Epithelial cell of esophagus (primary cell): ENCODE results near the gene UGT1A8.

Source experiments
- DNase-seq: peaks from one replicate; pipeline ENCODE4 v3.0.0; 2010; ENCODE audit warnings: low read depth
- H3K4me3 ChIP-seq: 2 replicates; pipeline ENCODE4 v1.5.1; 2011; ENCODE audit warnings: mild to moderate bottlenecking, low read length, control low read depth
- TF ChIP-seq, protein P1 (sequence below): IDR thresholded peaks from 2 replicates; pipeline ENCODE4 v1.5.1; 2011; ENCODE audit warnings: low read depth, mild to moderate bottlenecking, low read length, control low read depth, inconsistent platforms; ENCODE audit not compliant: insufficient read depth; ENCODE audit errors: missing control alignments

Gene UGT1A8

DNA sequence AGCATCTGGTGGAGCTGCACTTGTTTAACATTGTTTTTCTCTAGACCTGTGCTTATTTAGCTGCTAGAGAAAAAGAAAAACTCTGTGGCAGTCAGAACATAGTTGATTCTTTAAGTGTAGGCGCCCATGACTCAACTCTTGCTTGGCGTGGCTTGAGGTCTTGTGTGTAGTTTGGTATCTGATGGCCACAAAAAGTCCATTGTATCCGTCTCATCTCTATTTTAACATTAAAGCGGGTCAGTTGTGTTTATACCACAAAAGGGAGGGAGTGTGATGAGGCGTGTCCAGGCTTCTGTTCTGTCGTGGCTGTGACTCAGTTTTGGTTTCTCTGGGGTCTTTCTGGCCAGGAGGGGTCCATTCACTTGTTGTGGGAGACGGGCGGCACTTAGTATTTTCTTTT is 24.2 kb upstream of the UGT1A8 start:
- TF ChIP-seq, protein P1, sequence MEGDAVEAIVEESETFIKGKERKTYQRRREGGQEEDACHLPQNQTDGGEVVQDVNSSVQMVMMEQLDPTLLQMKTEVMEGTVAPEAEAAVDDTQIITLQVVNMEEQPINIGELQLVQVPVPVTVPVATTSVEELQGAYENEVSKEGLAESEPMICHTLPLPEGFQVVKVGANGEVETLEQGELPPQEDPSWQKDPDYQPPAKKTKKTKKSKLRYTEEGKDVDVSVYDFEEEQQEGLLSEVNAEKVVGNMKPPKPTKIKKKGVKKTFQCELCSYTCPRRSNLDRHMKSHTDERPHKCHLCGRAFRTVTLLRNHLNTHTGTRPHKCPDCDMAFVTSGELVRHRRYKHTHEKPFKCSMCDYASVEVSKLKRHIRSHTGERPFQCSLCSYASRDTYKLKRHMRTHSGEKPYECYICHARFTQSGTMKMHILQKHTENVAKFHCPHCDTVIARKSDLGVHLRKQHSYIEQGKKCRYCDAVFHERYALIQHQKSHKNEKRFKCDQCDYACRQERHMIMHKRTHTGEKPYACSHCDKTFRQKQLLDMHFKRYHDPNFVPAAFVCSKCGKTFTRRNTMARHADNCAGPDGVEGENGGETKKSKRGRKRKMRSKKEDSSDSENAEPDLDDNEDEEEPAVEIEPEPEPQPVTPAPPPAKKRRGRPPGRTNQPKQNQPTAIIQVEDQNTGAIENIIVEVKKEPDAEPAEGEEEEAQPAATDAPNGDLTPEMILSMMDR = no peak
- DNase-seq = no peak
- no peak overlapping the region for H3K4me3 ChIP-seq

DNA sequence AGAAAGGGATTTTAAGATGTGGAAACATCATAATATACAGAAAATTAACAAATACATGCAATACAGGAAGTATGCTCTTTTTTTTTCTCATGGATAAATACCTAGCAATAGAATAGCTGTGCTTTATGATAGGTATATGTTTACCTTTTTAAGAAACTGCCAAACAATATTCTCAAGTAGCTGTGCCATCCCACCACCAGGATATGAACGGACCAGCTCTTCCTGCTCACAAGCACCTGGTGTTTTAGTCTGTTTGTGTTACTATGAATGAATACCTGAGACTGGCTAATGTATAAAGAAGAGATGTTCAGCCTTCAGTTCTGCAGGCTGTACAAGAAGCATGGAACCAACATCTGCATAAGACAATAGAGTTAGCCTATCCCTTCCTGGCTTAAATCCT is 19.9 kb upstream of the UGT1A8 start:
- no peak for DNase-seq
- TF ChIP-seq, protein P1 = no peak

DNA sequence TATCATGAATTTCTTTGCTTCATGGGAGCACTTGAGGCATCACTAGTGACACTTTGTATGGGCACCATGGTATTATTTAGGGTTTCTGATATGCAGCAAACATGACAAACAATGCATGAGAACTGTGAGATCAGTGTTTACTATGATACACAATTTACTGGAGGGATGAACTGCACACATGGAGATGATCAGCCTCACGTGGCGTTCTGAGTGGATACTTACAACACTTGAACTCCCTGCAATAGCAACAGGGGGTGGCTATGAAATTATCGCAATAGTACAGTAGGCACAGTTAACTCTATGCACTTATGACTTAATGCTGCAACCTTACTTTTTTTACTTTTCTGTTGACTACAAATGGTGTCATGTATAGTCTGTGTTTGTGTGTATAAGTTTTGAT is 18.5 kb upstream of the UGT1A8 start:
- TF ChIP-seq, protein P1 = no peak
- DNase-seq = no peak

More for the DNA sequence above, 19.9 kb upstream of the UGT1A8 start:
- no peak overlapping the region for H3K4me3 ChIP-seq

DNA sequence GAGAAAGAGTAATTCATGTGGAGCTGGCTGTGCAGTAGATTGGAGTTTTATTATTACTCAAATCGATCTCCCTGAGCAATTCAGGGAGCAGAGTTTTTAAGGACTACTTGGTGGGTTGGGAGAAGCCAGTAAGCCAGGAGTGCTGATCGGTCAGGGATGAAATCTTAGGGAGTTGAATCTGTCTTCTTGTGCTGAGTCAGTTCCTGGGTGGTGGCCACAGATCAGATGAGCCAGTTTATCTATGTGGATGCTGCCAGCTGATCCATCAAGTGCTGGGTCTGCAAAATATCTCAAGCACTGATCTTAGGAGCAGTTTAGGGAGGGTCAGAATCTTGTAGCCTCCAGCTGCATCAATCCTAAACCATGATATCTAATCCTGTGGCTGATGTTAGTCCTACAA is 17.0 kb upstream of the UGT1A8 start:
- TF ChIP-seq, protein P1 = no peak
- peak; percentile 23 for DNase-seq

More for the DNA sequence above, 18.5 kb upstream of the UGT1A8 start:
- no peak overlapping the region for H3K4me3 ChIP-seq

DNA sequence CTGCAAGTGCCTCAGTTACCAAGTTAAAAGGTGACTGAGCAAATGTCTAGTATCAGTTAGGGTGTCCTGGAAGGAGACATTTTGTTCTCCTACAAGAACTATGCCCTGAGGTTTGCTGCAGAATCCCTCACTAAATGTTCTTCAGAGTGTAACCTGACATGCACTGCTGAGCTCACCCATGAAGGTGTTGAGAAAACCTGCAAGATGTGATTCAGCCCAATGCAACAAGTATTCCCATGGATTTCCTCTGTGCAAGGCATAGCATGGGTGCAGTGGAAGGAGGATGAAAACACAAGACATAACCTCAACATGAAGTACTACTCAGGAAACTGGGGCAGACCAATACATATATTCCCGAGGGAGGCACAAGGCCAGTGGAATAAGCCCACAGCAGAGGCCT is 15.4 kb upstream of the UGT1A8 start:
- TF ChIP-seq, protein P1 = no peak
- DNase-seq = no peak
- H3K4me3 ChIP-seq = no peak overlapping the region

More for the DNA sequence above, 17.0 kb upstream of the UGT1A8 start:
- H3K4me3 ChIP-seq = no peak overlapping the region

DNA sequence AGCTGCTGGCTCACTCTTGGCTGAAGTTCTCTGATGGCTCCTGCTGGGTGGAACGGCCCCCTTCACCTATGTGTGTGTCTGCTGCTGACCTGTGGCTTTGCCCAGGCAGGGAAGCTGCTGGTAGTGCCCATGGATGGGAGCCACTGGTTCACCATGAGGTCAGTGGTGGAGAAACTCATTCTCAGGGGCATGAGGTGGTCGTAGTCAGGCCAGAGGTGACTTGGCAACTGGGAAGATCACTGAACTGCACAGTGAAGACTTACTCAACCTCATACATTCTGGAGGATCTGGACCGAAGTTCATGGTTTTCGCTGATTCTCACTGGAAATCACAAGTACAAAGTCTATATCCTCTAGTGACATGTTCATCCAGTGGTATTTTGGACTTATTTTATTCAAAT is 13.9 kb upstream of the UGT1A8 start:
- no peak overlapping the region for H3K4me3 ChIP-seq
- TF ChIP-seq, protein P1 = no peak
- DNase-seq = no peak

DNA sequence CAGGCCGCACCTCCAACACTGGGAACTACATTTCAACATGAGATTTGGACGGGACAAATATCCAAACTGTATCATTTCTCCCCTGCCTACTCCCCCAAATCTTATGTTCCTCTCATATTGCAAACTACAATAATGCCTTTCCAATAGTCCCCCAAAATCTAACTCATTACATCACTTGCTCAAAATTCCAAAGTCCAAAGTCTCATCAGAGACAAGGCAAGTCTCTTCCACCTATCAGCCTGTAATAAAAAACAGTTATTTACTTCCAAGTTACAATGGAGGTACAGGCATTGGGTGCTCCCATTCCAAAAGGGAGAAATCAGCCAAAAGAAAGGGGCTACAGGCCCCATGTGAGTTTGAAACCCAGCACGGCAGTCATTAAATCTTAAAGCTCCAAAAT is 12.6 kb upstream of the UGT1A8 start:
- TF ChIP-seq, protein P1 = no peak
- no peak for DNase-seq

More for the DNA sequence above, 12.6 kb upstream of the UGT1A8 start:
- H3K4me3 ChIP-seq = no peak overlapping the region
